HUES48 (cell line): ENCODE data around the gene CMSS1.
A peak's percentile ranks its signal among the peaks of the same experiment; 100 is the strongest.

Source experiments
- H3K27ac ChIP-seq: one replicate; pipeline ENCODE4 v1.7.0; 2013; ENCODE audit warnings: low read depth, low read length, inconsistent platforms
- H3K27me3 ChIP-seq: 2 replicates; pipeline ENCODE4 v1.6.1; 2013; ENCODE audit warnings: mild to moderate bottlenecking, low read length; ENCODE audit not compliant: control insufficient read depth, insufficient read depth
- H3K36me3 ChIP-seq: 2 replicates; pipeline ENCODE4 v1.6.1; 2013; ENCODE audit warnings: low read length; ENCODE audit not compliant: control insufficient read depth, insufficient read depth
- H3K4me1 ChIP-seq: 2 replicates; pipeline ENCODE4 v1.6.1; 2013; ENCODE audit warnings: mild to moderate bottlenecking, low read length; ENCODE audit not compliant: control insufficient read depth, insufficient read depth
- H3K4me3 ChIP-seq: 2 replicates; pipeline ENCODE4 v1.5.1; 2013; ENCODE audit warnings: mild to moderate bottlenecking, low read depth, low read length
- H3K9ac ChIP-seq: 2 replicates; pipeline ENCODE4 v1.6.1; 2013; ENCODE audit warnings: mild to moderate bottlenecking, low read depth, low read length, moderate library complexity
- H3K9me3 ChIP-seq: 2 replicates; pipeline ENCODE4 v1.6.1; 2013; ENCODE audit warnings: low read length; ENCODE audit not compliant: control insufficient read depth, insufficient read depth

Gene CMSS1

GRCh38 chr3:99866261-99866761 is 48.6 kb downstream of the CMSS1 start:
- peaks cover 52% of the 10 kb centered on the region for H3K27me3 ChIP-seq
- H3K9me3 ChIP-seq: no peaks in the 10 kb centered on the region
- H3K9ac ChIP-seq: no peak overlapping the region
- H3K27ac ChIP-seq: no peak overlapping the region
- no peak overlapping the region for H3K4me3 ChIP-seq
- H3K36me3 ChIP-seq: no peaks in the 10 kb centered on the region
- H3K4me1 ChIP-seq: peaks cover 11% of the 10 kb centered on the region; the same call in 1 of the 2 replicates

DNA sequence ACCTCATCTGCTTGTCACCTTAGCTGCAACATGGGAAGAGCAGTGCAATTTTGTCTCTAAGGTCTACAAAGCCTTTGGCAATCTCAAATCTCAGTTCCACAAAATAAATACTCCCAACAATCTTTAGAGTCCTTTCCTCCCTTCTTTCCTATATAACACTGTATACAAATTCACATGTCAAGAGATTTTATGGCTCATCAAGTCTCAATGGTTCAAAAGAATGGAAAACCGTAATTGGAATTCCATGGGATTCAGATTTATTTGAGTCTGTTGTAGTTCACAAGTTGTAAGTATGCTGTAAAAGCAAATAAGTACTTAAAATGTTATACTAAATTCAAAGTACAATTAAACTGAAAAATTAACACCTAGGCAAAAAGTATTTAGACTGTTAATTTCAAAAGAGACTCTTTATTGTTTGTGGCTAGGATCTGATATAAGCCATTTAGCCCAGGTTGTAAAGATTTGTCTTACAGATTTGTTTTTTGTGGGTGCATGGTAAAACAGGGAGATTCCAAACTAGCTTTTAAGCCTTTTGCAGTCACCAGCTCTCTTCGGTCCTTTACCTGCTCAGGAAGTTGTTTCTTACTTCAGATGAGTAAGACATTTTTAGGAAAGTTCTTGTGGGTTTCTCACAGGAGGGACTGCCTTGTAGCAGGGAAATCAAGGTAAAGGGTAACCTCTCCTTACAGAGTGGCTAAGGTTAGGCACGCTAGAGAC is 50.1 kb downstream of the CMSS1 start:
- peaks cover 59% of the 10 kb centered on the region for H3K27me3 ChIP-seq

GRCh38 chr3:99868311-99868646 is 50.6 kb downstream of the CMSS1 start:
- peaks cover 64% of the 10 kb centered on the region for H3K27me3 ChIP-seq
- H3K4me1 ChIP-seq: peaks cover 18% of the 10 kb centered on the region; the same call in 1 of the 2 replicates
- H3K27ac ChIP-seq: no peak overlapping the region
- no peaks in the 10 kb centered on the region for H3K9me3 ChIP-seq
- H3K9ac ChIP-seq: no peak overlapping the region
- no peaks in the 10 kb centered on the region for H3K36me3 ChIP-seq
- H3K4me3 ChIP-seq: no peak overlapping the region

More for the DNA sequence above, 50.1 kb downstream of the CMSS1 start:
- H3K4me3 ChIP-seq: no peak overlapping the region
- no peak overlapping the region for H3K27ac ChIP-seq
- H3K9me3 ChIP-seq: no peaks in the 10 kb centered on the region
- H3K9ac ChIP-seq: no peak overlapping the region
- peaks cover 18% of the 10 kb centered on the region; the same call in 1 of the 2 replicates for H3K4me1 ChIP-seq
- H3K36me3 ChIP-seq: no peaks in the 10 kb centered on the region

GRCh38 chr3:99869621-99870020 is 52.0 kb downstream of the CMSS1 start:
- Histone ChIP-seq H3K27me3 (peaks cover 78% of the 10 kb centered on the region), H3K36me3 (no peaks in the 10 kb centered on the region), H3K9ac (no peak overlapping the region), H3K4me1 (peaks cover 21% of the 10 kb centered on the region; the same call in 1 of the 2 replicates), H3K9me3 (no peaks in the 10 kb centered on the region), H3K4me3 (no peak overlapping the region), H3K27ac (no peak overlapping the region)

GRCh38 chr3:99870712-99871111 is 53.0 kb downstream of the CMSS1 start:
- H3K4me1 ChIP-seq: peaks cover 31% of the 10 kb centered on the region
- H3K4me3 ChIP-seq: no peak overlapping the region

DNA sequence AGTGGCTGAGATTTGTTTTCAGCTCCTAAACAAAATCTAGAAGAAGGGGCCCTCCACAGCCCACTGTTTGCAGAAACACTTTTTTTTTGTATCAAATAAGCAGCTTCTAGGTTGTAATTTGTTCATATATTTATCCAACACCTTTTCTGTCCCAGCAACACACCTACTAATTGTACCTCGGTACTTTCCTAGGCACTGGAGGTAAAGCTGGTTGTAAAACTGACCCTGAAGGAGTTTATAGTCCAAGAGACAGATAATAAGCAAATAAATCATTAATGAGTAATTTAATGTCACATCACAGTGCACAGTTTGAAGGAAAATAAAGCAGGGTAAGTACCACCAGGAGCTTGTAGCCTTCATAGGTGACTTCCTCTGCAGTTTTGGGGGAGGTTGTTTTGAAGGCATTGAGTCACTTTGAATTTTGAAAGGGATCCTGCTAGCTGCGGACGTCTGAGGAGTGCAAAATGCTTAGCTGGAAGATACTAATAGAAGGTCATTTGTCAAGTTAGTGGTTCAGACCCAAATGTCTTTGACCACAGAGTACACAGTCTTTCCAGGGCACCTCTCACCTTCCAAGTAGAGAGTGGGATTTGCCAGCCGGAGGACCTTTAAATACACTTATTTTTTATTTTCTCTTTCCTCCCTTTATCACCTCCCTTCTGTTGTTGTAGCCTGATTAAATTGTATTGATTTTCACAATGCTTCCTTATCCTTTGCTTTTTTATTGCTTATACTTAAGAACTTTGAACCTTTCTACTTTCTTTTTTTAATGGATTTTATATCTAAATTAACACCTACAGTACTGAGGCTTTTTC is 53.8 kb downstream of the CMSS1 start:
- Histone ChIP-seq H3K4me3 (no peak overlapping the region), H3K27me3 (peaks cover 82% of the 10 kb centered on the region), H3K9ac (no peak overlapping the region), H3K9me3 (no peaks in the 10 kb centered on the region), H3K4me1 (peaks cover 26% of the 10 kb centered on the region), H3K36me3 (no peaks in the 10 kb centered on the region), H3K27ac (no peak overlapping the region)

More at GRCh38 chr3:99870712-99871111, 53.0 kb downstream of the CMSS1 start:
- Histone ChIP-seq H3K27ac (no peak overlapping the region), H3K36me3 (no peaks in the 10 kb centered on the region), H3K9me3 (no peaks in the 10 kb centered on the region), H3K9ac (no peak overlapping the region), H3K27me3 (peaks cover 88% of the 10 kb centered on the region)

DNA sequence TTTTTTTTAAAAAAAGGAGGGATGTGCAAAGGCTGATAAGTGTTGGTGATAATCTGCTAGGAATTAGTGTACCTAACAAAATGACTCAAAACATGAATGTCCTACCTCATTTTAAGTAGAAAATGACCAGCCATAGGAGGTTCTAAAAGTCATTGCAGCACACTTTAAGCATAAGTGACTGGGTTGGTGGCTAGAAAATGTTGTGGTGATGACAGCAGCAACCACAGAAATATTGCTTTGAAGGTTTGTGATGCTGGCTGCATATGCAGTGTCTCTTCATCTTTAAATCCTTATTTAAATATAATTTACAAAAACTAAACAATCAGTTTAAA is 55.2 kb downstream of the CMSS1 start:
- H3K4me1 ChIP-seq: peaks cover 35% of the 10 kb centered on the region
- H3K36me3 ChIP-seq: no peaks in the 10 kb centered on the region
- peaks cover 82% of the 10 kb centered on the region for H3K27me3 ChIP-seq
- no peak overlapping the region for H3K4me3 ChIP-seq
- H3K9me3 ChIP-seq: no peaks in the 10 kb centered on the region
- H3K9ac ChIP-seq: no peak overlapping the region
- no peak overlapping the region for H3K27ac ChIP-seq

GRCh38 chr3:99873269-99874102 is 55.8 kb downstream of the CMSS1 start:
- Histone ChIP-seq H3K9me3 (no peaks in the 10 kb centered on the region), H3K4me3 (no peak overlapping the region; the same call in 1 of the 2 replicates), H3K36me3 (no peaks in the 10 kb centered on the region), H3K4me1 (peaks cover 40% of the 10 kb centered on the region), H3K9ac (no peak overlapping the region), H3K27me3 (peaks cover 82% of the 10 kb centered on the region), H3K27ac (no peak overlapping the region)

GRCh38 chr3:99874237-99875002 is 56.8 kb downstream of the CMSS1 start:
- H3K4me3 ChIP-seq: peak overlapping the region; percentile 60; the same call in 1 of the 2 replicates
- H3K27me3 ChIP-seq: peaks cover 84% of the 10 kb centered on the region
- no peaks in the 10 kb centered on the region for H3K9me3 ChIP-seq
- no peak overlapping the region for H3K9ac ChIP-seq
- H3K36me3 ChIP-seq: no peaks in the 10 kb centered on the region
- H3K27ac ChIP-seq: no peak overlapping the region
- H3K4me1 ChIP-seq: peaks cover 40% of the 10 kb centered on the region

- H3K9ac ChIP-seq: peak overlapping the region; percentile 14; the same call in 1 of the 2 replicates
- no peaks in the 10 kb centered on the region for H3K36me3 ChIP-seq
- H3K27ac ChIP-seq: peak overlapping the region; percentile 93
- peak overlapping the region; percentile 60 for H3K4me3 ChIP-seq
- H3K27me3 ChIP-seq: peaks cover 81% of the 10 kb centered on the region
- H3K9me3 ChIP-seq: no peaks in the 10 kb centered on the region
- H3K4me1 ChIP-seq: peaks cover 40% of the 10 kb centered on the region
Measured at GRCh38 chr3:99875581-99875928, 57.9 kb downstream of the CMSS1 start.
